ENCODE data around the gene RNF145.

DNA sequence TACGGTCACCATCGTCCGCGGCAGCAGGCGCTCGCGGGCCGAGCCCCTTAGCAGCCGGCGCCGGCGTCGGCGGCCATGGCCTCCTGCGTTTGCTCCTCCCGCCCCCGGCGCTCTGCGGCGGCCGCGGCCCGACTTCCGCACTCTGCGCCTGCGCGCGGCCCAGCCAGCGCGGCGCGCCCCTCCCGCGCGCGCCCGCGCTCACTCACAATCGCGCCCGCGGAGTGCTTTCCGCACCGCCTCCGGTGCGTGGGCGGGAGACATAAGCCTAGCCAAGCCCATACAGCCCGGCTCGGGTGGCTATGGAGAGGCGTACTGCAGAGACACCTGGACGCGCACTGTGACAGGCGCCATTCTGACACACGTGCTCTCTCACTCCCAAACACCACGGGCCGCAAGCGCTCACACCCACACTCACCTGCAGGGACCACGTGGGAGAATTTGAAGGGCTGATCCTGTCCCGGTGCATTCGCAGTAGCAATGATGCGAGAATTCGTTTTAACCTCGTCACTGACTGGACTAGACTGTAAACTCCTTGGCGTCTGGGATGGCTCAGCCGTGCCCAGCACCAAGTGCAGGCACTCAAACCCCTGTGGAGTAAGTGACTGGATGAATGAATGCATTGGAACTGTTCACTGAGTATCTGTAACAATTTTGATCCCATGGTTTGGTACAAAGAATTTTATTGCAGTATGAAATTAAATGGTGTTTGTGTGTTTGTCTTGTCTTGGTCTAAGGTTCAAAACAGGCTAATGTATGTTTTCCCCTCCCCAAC is at the start of gene RNF145:
- no peak for TF ChIP-seq YY1 (IDR thresholded peaks at IDR 0.05; ENCODE audit: insufficient read depth, insufficient read length)
- TF ChIP-seq ZNF274 (IDR thresholded peaks at IDR 0.05; ENCODE audit: low read depth, low read length): no peak
- TF ChIP-seq SUZ12 (IDR thresholded peaks at IDR 0.05; ENCODE audit: extremely low read depth, insufficient read depth, insufficient read length): no peak

Measured in NT2/D1 (cell line).